A673 (cell line): ENCODE data around the gene CHRNE.

Source experiments
- CTCF ChIP-seq: fragments of 300-800, 200-600 bp; sonication (generic); conservative IDR thresholded peaks from 2 replicates; pipeline ENCODE4 v1.5.1; 2017; ENCODE audit warnings: low read depth, mild to moderate bottlenecking, antibody characterized with exemption, low read length, moderate library complexity, mixed read lengths
- EZH2 ChIP-seq: fragments of 200-600 bp; sonication (generic); IDR thresholded peaks from 2 replicates; pipeline ENCODE4 v1.6.1; 2017; ENCODE audit warnings: borderline replicate concordance, low read depth, mild to moderate bottlenecking, mixed read lengths, antibody characterized with exemption, low read length; ENCODE audit not compliant: poor library complexity, severe bottlenecking

- no peak for TF ChIP-seq CTCF
- TF ChIP-seq EZH2, result no peak
Measured at GRCh38 chr17:4939796-4940554, 37.1 kb upstream of the CHRNE start, which contains the start of the genes RNF167 and SLC25A11.
